SK-N-SH (cell line): Measurements from ENCODE around the gene CDH13. TPM values are rescaled to one million over a fixed set of nuclear protein-coding genes. Genes with fewer than 3 reads are reported as not detected.
A peak's percentile ranks its signal among the peaks of the same experiment; 100 is the strongest.

Experiments used
- CTCF ChIA-PET: fragments of 300-600, 350-600 bp; formaldehyde crosslinking; extraction: SDS; loops from one replicate; lab custom pipeline; 2021; lab: Yijun Ruan, JAX
- POLR2A ChIA-PET: fragments of 350-600 bp; sonication (Branson Sonifier 250); formaldehyde crosslinking; extraction: SDS; loops from one replicate; lab custom pipeline; 2020; ENCODE audit warnings: antibody characterized with exemption, inconsistent platforms; lab: Yijun Ruan, JAX
- DNase-seq: peaks from one replicate; pipeline ENCODE4 v3.0.0; 2012
- H2AFZ ChIP-seq: fragments of 200-600 bp; sonication (generic); 2 replicates; pipeline ENCODE4 v1.8.1; 2016; ENCODE audit warnings: antibody characterized with exemption, mild to moderate bottlenecking, low read depth
- H3F3A ChIP-seq: fragments of 200-600 bp; sonication (generic); replicated peaks from 2 replicates; pipeline ENCODE3; 2016; ENCODE audit warnings: antibody characterized with exemption, mild to moderate bottlenecking; ENCODE audit not compliant: insufficient read depth
- H3K27ac ChIP-seq, 2 experiments: fragments of 200-500 bp in 1 of 2; fragments of 200-600 bp in 1 of 2; sonication (Bioruptor generic) in 1 of 2; sonication (generic), shearing (Covaris generic) in 1 of 2; 2 replicates each; pipeline versions ENCODE4 v1.5.1 to v1.6.1; 2014 to 2016; ENCODE audit warnings: low read depth in 2 of 2, inconsistent platforms in 1 of 2, low read length in 1 of 2, mild to moderate bottlenecking in 1 of 2, mixed read lengths in 1 of 2
- H3K27me3 ChIP-seq: fragments of 200-600 bp; sonication (generic), shearing (Covaris generic); 2 replicates; pipeline ENCODE4 v1.6.1; 2016; ENCODE audit warnings: mixed run types; ENCODE audit not compliant: insufficient read depth
- H3K36me3 ChIP-seq, 2 experiments: fragments of 200-500 bp in 1 of 2; fragments of 200-600 bp in 1 of 2; sonication (Bioruptor generic) in 1 of 2; sonication (generic) in 1 of 2; replicated peaks in 1 of 2; 2 replicates each; pipeline versions ENCODE3 to v1.5.1; 2014 to 2016; ENCODE audit warnings: low read length in 1 of 2, mild to moderate bottlenecking in 1 of 2; ENCODE audit not compliant: insufficient read depth in 2 of 2, control insufficient read depth in 1 of 2
- H3K4me1 ChIP-seq, 2 experiments: fragments of 200-500 bp in 1 of 2; fragments of 200-600 bp in 1 of 2; sonication (Bioruptor generic) in 1 of 2; sonication (generic), shearing (Covaris generic) in 1 of 2; 2 replicates each; pipeline versions ENCODE4 v1.5.1 to v1.6.1; 2014 to 2016; ENCODE audit warnings: low read depth in 1 of 2, low read length in 1 of 2, mixed run types in 1 of 2; ENCODE audit not compliant: insufficient read depth in 2 of 2, control insufficient read depth in 1 of 2
- H3K4me2 ChIP-seq: fragments of 200-600 bp; sonication (generic), shearing (Covaris generic); 2 replicates; pipeline ENCODE4 v1.6.1; 2017; ENCODE audit warnings: mixed run types
- H3K4me3 ChIP-seq, 2 experiments: fragments of 200-500 bp in 1 of 2; fragments of 200-600 bp in 1 of 2; sonication (Bioruptor generic) in 1 of 2; sonication (generic), shearing (Covaris generic) in 1 of 2; 2 replicates each; pipeline versions ENCODE4 v1.5.1 to v1.8.1; 2014 to 2016; ENCODE audit warnings: low read depth in 2 of 2, inconsistent platforms in 1 of 2, low read length in 1 of 2, mild to moderate bottlenecking in 1 of 2, mixed read lengths in 1 of 2, moderate library complexity in 1 of 2
- H3K79me2 ChIP-seq: fragments of 200-600 bp; sonication (generic); 2 replicates; pipeline ENCODE4 v1.8.1; 2017; ENCODE audit warnings: mild to moderate bottlenecking; ENCODE audit not compliant: insufficient read depth
- H3K9ac ChIP-seq: fragments of 200-600 bp; sonication (generic); 2 replicates; pipeline ENCODE4 v1.6.1; 2017; ENCODE audit warnings: mixed run types
- H3K9me2 ChIP-seq: fragments of 200-600 bp; sonication (generic); 2 replicates; pipeline ENCODE4 v1.6.1; 2017; ENCODE audit warnings: mixed run types
- H3K9me3 ChIP-seq: fragments of 200-600 bp; sonication (generic); 2 replicates; pipeline ENCODE4 v1.6.1; 2017; ENCODE audit warnings: mixed run types, mild to moderate bottlenecking, moderate library complexity
- H4K20me1 ChIP-seq: fragments of 200-600 bp; sonication (generic); 2 replicates; pipeline ENCODE4 v1.6.1; 2017; ENCODE audit warnings: mild to moderate bottlenecking, mixed run types; ENCODE audit not compliant: insufficient read depth
- EP300 ChIP-seq, 2 experiments: IDR thresholded peaks; 2 replicates each; pipeline versions ENCODE4 v1.4.0 to v1.6.1; 2012; ENCODE audit warnings: borderline replicate concordance in 1 of 2, low read depth in 1 of 2, low read length in 1 of 2
- FOSL2 ChIP-seq: IDR thresholded peaks from 2 replicates; pipeline ENCODE4 v1.4.0; 2012; ENCODE audit warnings: low read depth, mild to moderate bottlenecking, moderate library complexity, borderline replicate concordance
- FOXM1 ChIP-seq: IDR thresholded peaks from 2 replicates; pipeline ENCODE4 v1.4.0; 2012; ENCODE audit warnings: low read depth, mild to moderate bottlenecking
- IRF3 ChIP-seq: fragments of 150-350 bp; IDR thresholded peaks from 2 replicates; pipeline ENCODE4 v1.6.1; 2016; ENCODE audit warnings: mild to moderate bottlenecking, low read depth, low read length
- JUND ChIP-seq: IDR thresholded peaks from 2 replicates; pipeline ENCODE4 v1.4.0; 2012
- MEF2A ChIP-seq: IDR thresholded peaks from 2 replicates; pipeline ENCODE4 v1.4.0; 2012; ENCODE audit warnings: low read depth, borderline replicate concordance
- NFIC ChIP-seq: IDR thresholded peaks from 2 replicates; pipeline ENCODE4 v1.4.0; 2012; ENCODE audit warnings: borderline replicate concordance
- POLR2AphosphoS5 ChIP-seq: IDR thresholded peaks from 2 replicates; pipeline ENCODE4 v1.6.1; 2012; ENCODE audit warnings: low read depth, low read length
- RAD21 ChIP-seq: IDR thresholded peaks from 2 replicates; pipeline ENCODE4 v1.6.1; 2012; ENCODE audit warnings: mild to moderate bottlenecking, low read length
- RCOR1 ChIP-seq: fragments of 150-350 bp; IDR thresholded peaks from 2 replicates; pipeline ENCODE4 v1.6.1; 2017; ENCODE audit warnings: antibody characterized with exemption, low read length
- REST ChIP-seq: IDR thresholded peaks from 2 replicates; pipeline ENCODE4 v1.6.1; 2012; ENCODE audit warnings: mild to moderate bottlenecking, low read depth, low read length, moderate library complexity
- RFX5 ChIP-seq: IDR thresholded peaks from 2 replicates; pipeline ENCODE4 v1.6.1; 2012; ENCODE audit warnings: mild to moderate bottlenecking, improper control_type of control experiment, low read length
- SIN3A ChIP-seq: IDR thresholded peaks from 2 replicates; pipeline ENCODE4 v1.6.1; 2012; ENCODE audit warnings: low read depth, mild to moderate bottlenecking, low read length, moderate library complexity, borderline replicate concordance
- SMC3 ChIP-seq: IDR thresholded peaks from 2 replicates; pipeline ENCODE4 v1.6.1; 2012; ENCODE audit warnings: low read depth, low read length, improper control_type of control experiment
- YY1 ChIP-seq: IDR thresholded peaks from 2 replicates; pipeline ENCODE4 v1.4.0; 2012; ENCODE audit warnings: low read depth, mild to moderate bottlenecking
- WGBS: methylation state at CpG from one replicate; pipeline ENCODE4 v1.1.6; 2017; ENCODE audit warnings: low lambda C conversion rate; 5-methylcytosine and 5-hydroxymethylcytosine counted together
- polyA plus RNA-seq, 3 experiments: library from polyadenylated mRNA; depleted of rRNA; stranded (reverse); fragments of >200 nt; gene quantifications; 2 replicates each; pipeline ENCODE4 v1.2.3, GENCODE V29; 2012

The CDH13 gene
- polyA plus RNA-seq, 1 of the 3 experiments (the other 2 are of a cell fraction), result 93.0 TPM

DNA sequence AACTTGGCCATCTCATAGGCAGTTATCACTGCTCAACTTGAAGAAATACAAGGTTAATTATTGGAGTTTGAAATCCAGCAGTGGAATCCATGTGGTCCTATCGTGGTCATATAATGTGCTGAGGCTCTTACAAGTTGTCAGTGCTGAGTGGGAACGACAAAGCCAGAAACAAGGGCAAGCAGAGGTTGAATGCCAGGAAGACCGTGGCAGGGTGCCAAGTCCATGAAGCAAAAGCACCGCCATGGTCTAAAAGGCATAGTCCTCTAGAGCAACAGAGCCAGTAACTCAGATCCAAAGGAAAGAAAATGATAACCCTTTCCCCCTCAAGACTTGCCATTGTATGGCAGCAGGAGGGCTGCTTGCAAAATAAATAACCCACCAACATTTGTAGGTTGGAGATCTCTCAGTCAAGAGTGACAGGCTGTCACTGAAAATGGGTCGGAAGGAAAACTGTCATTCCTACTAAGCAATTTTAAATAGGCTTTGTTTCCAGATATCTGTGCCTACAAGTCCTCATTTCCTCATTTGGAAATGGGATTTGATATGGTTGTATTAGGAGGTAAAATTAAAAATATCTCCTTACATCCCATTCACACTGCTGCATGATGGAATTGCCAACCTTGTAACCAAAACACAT, 1144.7 kb downstream of the CDH13 start:
- ChIA-PET CTCF (no interaction called here), POLR2A (no interaction called here)
- H3K27ac ChIP-seq, result no peak overlapping the region
- H3K36me3 ChIP-seq, result no peaks in the 10 kb centered on the region
- H3K4me3 ChIP-seq, result no peak overlapping the region
- no peaks in the 10 kb centered on the region for H3K9me3 ChIP-seq
- 26% methylated on average over 5 of the region's 5 CpGs for WGBS
- no peaks in the 10 kb centered on the region for H3K79me2 ChIP-seq
- H3K4me1 ChIP-seq, result no peaks in the 10 kb centered on the region
- no peaks in the 10 kb centered on the region for H3F3A ChIP-seq
- H3K9ac ChIP-seq, result no peak overlapping the region
- H2AFZ ChIP-seq, result no peak overlapping the region
- no peaks in the 10 kb centered on the region for H3K9me2 ChIP-seq
- H4K20me1 ChIP-seq, result no peaks in the 10 kb centered on the region
- no peak for DNase-seq
- H3K27me3 ChIP-seq, result no peaks in the 10 kb centered on the region
- TF ChIP-seq NFIC (0 out of 2 replicates have a peak, but pooled peaks have one; percentile 9), JUND (no peak)
- TF ChIP-seq, all 33 proteins: peak for 1
- H3K4me2 ChIP-seq, result no peak overlapping the region

GRCh38 chr16:83772806-83773205, 1146.0 kb downstream of the CDH13 start:
- H4K20me1 ChIP-seq, result no peaks in the 10 kb centered on the region
- POLR2A ChIA-PET, result no interaction called here
- H3K9ac ChIP-seq, result no peak overlapping the region
- no peaks in the 10 kb centered on the region for H3K9me2 ChIP-seq
- no peaks in the 10 kb centered on the region for H3F3A ChIP-seq
- H2AFZ ChIP-seq, result no peak overlapping the region
- H3K4me2 ChIP-seq, result no peak overlapping the region
- no peak for DNase-seq
- H3K27ac ChIP-seq, result no peak overlapping the region
- H3K79me2 ChIP-seq, result no peaks in the 10 kb centered on the region
- no peaks in the 10 kb centered on the region for H3K9me3 ChIP-seq
- TF ChIP-seq RCOR1 (no peak), RFX5 (no peak), JUND (no peak), POLR2AphosphoS5 (no peak), YY1 (no peak), FOXM1 (no peak), REST (no peak), MEF2A (no peak), EP300 (IDR thresholded peaks at IDR 0.05; ENCODE audit: borderline replicate concordance in 1 of 2, low read depth in 1 of 2, low read length in 1 of 2) (no peak), FOSL2 (no peak), IRF3 (no peak), RAD21 (no peak), NFIC (no peak), SIN3A (no peak), SMC3 (no peak)
- 0% methylated on average over 1 of the region's 1 CpG for WGBS
- no peaks in the 10 kb centered on the region for H3K4me1 ChIP-seq
- H3K36me3 ChIP-seq, result no peaks in the 10 kb centered on the region
- no peak overlapping the region for H3K4me3 ChIP-seq
- no peaks in the 10 kb centered on the region for H3K27me3 ChIP-seq
- CTCF ChIA-PET, result no interaction called here
